Endothelial cell (in vitro differentiated cells): Measurements from ENCODE around the gene SEMA6A. TPM values are rescaled to one million over a fixed set of nuclear protein-coding genes. Genes with fewer than 3 reads are reported as not detected.
A peak's percentile ranks its signal among the peaks of the same experiment; 100 is the strongest.

ENCODE experiments used
- DNase-seq: peaks from one replicate; pipeline ENCODE4 v3.0.0; 2021; ENCODE audit warnings: low spot score
- H3K27ac Mint-ChIP-seq: one replicate; pipeline ENCODE4 v1.8.0; 2021; ENCODE audit warnings: mixed read lengths, inconsistent platforms; ENCODE audit not compliant: unreplicated experiment
- H3K27me3 Mint-ChIP-seq: one replicate; pipeline ENCODE4 v1.8.0; 2021; ENCODE audit warnings: mild to moderate bottlenecking, moderate library complexity, mixed read lengths, inconsistent platforms; ENCODE audit not compliant: unreplicated experiment
- H3K36me3 Mint-ChIP-seq: one replicate; pipeline ENCODE4 v1.8.0; 2021; ENCODE audit warnings: mild to moderate bottlenecking, low read depth, mixed read lengths, inconsistent platforms; ENCODE audit not compliant: unreplicated experiment
- H3K4me1 Mint-ChIP-seq: one replicate; pipeline ENCODE4 v1.8.0; 2021; ENCODE audit warnings: mild to moderate bottlenecking, mixed read lengths, inconsistent platforms; ENCODE audit not compliant: unreplicated experiment
- H3K4me3 Mint-ChIP-seq: one replicate; pipeline ENCODE4 v1.8.0; 2021; ENCODE audit warnings: mild to moderate bottlenecking, mixed read lengths, inconsistent platforms; ENCODE audit not compliant: unreplicated experiment
- H3K9me3 Mint-ChIP-seq: one replicate; pipeline ENCODE4 v1.8.0; 2021; ENCODE audit warnings: mixed read lengths, inconsistent platforms; ENCODE audit not compliant: unreplicated experiment
- CTCF ChIP-seq: fragments of 200-600 bp; sonication (generic); IDR thresholded peaks from one replicate; pipeline ENCODE4 v1.5.0; 2021; ENCODE audit warnings: antibody characterized with exemption; ENCODE audit not compliant: unreplicated experiment
- total RNA-seq: library from RNA; stranded (reverse); fragmentation: NEBNext Ultra II Directional; extraction: Animal tissue kit (Norgen Biotek cat#: 25700); gene quantifications from one replicate; pipeline ENCODE4 v1.2.1, GENCODE V29; 2021; ENCODE audit not compliant: unreplicated experiment

Gene SEMA6A
- total RNA-seq, 1 donor from 2014 or later, result 180 TPM

DNA sequence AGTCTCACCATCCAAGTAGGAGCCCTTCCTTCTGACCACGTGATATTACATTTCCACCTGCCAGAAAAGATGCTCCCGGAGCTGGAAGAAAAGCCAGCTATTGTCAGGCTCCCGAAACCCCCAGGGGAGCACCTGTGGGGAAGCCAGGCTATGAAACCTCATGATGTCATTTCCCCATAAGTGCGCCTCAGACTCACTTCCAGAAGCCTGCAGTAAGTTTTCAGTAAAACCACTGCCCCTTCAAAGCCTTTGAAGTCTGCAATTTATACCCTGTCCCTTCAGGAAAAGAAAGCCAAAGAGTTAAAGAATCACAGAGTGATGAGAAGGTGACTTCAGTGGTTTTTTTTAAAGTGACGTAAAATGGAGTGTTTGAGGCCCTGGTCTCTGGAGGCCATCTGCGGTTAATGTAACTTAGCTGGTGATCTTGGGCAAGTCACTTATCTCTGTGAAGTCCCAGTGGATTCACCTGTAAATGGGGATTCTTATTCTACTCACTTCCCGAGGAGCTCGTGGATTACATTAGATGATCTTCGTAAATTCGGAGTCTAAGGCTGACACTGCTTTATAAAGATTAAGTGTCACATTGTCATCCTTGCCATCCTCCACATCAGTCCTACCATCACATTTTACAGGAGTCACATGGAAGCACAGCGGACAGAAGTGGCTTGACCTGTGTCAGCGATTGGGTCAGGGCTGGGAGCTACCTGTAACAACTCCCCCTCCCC, 2.6 kb upstream of the SEMA6A start:
- H3K9me3 Mint-ChIP-seq, result no peaks in the 10 kb centered on the region
- H3K4me3 Mint-ChIP-seq, result no peak overlapping the region
- H3K36me3 Mint-ChIP-seq, result no peaks in the 10 kb centered on the region
- DNase-seq, result no peak
- H3K27ac Mint-ChIP-seq, result no peak overlapping the region
- TF ChIP-seq CTCF, result no peak
- H3K4me1 Mint-ChIP-seq, result peaks cover 12% of the 10 kb centered on the region
- peaks cover 18% of the 10 kb centered on the region for H3K27me3 Mint-ChIP-seq

- TF ChIP-seq CTCF, result peak; percentile 96
- Mint-ChIP-seq H3K9me3 (no peaks in the 10 kb centered on the region), H3K36me3 (peaks cover 5% of the 10 kb centered on the region), H3K27me3 (peaks cover 23% of the 10 kb centered on the region), H3K4me3 (peak overlapping the region; percentile 97), H3K27ac (no peak overlapping the region), H3K4me1 (peaks cover 16% of the 10 kb centered on the region)
- DNase-seq, result peak; percentile 91
Observed at GRCh38 chr5:116576053-116576713, 1.6 kb upstream of the SEMA6A start.

- peaks cover 22% of the 10 kb centered on the region for H3K27me3 Mint-ChIP-seq
- no peak for TF ChIP-seq CTCF
- H3K4me1 Mint-ChIP-seq, result peaks cover 21% of the 10 kb centered on the region
- no peaks in the 10 kb centered on the region for H3K9me3 Mint-ChIP-seq
- H3K36me3 Mint-ChIP-seq, result peaks cover 8% of the 10 kb centered on the region
- DNase-seq, result peak; percentile 33
- H3K4me3 Mint-ChIP-seq, result peak overlapping the region; percentile 97
- H3K27ac Mint-ChIP-seq, result peak overlapping the region; percentile 87
Observed at GRCh38 chr5:116575326-116576052, 866 bp upstream of the SEMA6A start.

DNA sequence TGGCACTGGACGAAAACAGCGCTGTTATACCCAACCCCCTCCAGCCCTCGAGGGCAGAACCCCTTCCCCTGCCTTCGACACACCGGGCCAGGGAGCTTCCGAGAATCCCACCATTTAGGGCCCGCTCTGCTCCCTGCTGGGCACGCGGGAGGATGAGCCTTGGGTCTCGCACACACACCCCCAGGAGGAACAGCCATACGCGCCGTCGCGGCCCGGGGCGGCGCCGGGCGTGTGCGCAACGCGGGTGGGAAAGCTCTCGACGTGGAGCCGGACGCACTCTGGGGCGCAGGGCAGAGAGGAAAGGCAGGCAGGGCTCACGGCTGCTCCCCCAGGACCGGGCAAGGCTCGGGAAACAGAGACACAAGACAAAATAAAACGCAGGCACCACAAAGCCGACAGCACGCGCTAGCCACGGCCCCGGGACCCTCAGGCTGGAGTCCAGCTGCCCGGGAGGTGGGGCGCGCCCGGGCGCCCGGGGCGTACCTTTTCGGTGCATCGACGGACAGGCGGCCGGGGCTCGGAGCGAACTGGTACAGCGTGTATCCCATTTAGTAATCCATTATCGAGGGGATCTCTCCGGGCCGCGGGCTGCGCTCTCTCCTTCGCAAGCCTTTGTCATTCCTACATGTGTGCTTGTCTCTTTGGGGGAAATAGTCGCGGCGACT, 789 bp downstream of the SEMA6A start:
- Mint-ChIP-seq H3K27me3 (peaks cover 20% of the 10 kb centered on the region), H3K9me3 (no peaks in the 10 kb centered on the region), H3K27ac (peak overlapping the region; percentile 91), H3K4me3 (peak overlapping the region; percentile 99), H3K36me3 (peaks cover 12% of the 10 kb centered on the region), H3K4me1 (peaks cover 37% of the 10 kb centered on the region)
- DNase-seq, result peak; percentile 51
- no peak for TF ChIP-seq CTCF
